Fibroblast of pulmonary artery (primary cell): Measurements from ENCODE around the gene RPL13A.
"Not testable (repeated sequence)": the region's sequence is repeated elsewhere in the genome, so short reads cannot be mapped to it uniquely, and the experiment has no call there.

Experiments
- DNase-seq: peaks from one replicate; pipeline ENCODE4 v3.0.0-alpha.2; 2010; ENCODE audit warnings: low read depth
- H3K4me3 ChIP-seq: replicated peaks from 2 replicates; pipeline ENCODE4 v1.5.1; 2011; ENCODE audit warnings: low read depth, mild to moderate bottlenecking, control low read depth, low read length, moderate library complexity
- CTCF ChIP-seq: IDR thresholded peaks from 2 replicates; pipeline ENCODE4 v1.5.1; 2011; ENCODE audit warnings: mild to moderate bottlenecking, control low read depth, low read length, inconsistent platforms; ENCODE audit errors: missing control alignments

RPL13A gene

GRCh38 chr19:49442354-49442753, 45.1 kb upstream of the RPL13A start:
- peak overlapping the region; percentile 66 for H3K4me3 ChIP-seq
- DNase-seq: no peak
- no peak for TF ChIP-seq CTCF

- peak overlapping the region; percentile 66 for H3K4me3 ChIP-seq
- TF ChIP-seq CTCF: no peak
- DNase-seq: peak; percentile 87
Measured at GRCh38 chr19:49442771-49443365, 44.5 kb upstream of the RPL13A start.

DNA sequence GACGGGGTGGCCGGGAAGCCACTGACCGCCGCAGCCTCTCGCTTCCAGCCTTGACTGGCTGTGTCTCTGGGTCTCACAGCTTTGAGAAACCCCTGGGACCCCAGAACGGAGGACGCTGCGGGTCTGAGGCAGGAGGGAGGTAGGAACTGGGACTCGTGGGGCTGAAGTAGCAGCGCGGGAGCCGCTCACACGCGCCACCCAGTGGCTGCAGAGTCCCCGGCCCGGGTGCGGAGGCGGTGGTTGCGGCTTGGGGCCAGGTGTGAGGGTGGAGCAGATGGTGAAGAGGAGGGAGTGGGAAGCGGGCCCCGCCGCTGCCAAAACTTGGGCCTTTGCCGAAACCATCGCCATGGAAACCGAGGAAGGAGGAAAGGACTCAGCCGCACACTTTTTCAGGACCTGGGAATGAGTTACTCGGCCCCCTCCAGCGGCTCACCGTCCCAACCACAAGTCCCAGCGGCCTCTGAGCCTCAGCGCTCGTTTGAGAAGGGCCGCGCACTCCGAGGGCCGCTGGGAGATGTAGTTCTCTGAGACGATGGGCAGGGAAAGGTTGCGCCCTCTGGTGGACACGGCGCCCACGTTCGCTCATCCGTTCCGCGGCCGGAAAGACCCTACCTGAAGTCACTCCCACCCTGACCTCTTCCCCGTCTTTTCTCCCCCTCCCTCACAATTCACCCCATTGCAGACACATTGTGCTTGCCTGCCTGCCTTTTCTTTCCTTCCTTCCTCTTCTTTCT, 43.9 kb upstream of the RPL13A start:
- peak; percentile 96 for DNase-seq
- peak; percentile 70 for TF ChIP-seq CTCF

GRCh38 chr19:49444100-49444700, 43.2 kb upstream of the RPL13A start:
- not testable (repeated sequence) for DNase-seq, H3K4me3 ChIP-seq

More for the DNA sequence above, 43.9 kb upstream of the RPL13A start:
- H3K4me3 ChIP-seq: peak overlapping the region; percentile 66

GRCh38 chr19:49445997-49446396, 41.4 kb upstream of the RPL13A start:
- no peak for DNase-seq
- no peak for TF ChIP-seq CTCF

GRCh38 chr19:49447485-49448431, 39.6 kb upstream of the RPL13A start:
- TF ChIP-seq CTCF: no peak
- no peak overlapping the region for H3K4me3 ChIP-seq
- DNase-seq: peak; percentile 21

More at GRCh38 chr19:49445997-49446396, 41.4 kb upstream of the RPL13A start:
- no peak overlapping the region for H3K4me3 ChIP-seq

GRCh38 chr19:49448432-49448786, 39.0 kb upstream of the RPL13A start:
- no peak for DNase-seq
- H3K4me3 ChIP-seq: no peak overlapping the region
- no peak for TF ChIP-seq CTCF
